GM12878 (cell line): ENCODE measurements around the gene SBNO1. TPM values are rescaled to one million over a fixed set of nuclear protein-coding genes. Genes with fewer than 3 reads are reported as not detected.
"Not testable (repeated sequence)": the region's sequence is repeated elsewhere in the genome, so short reads cannot be mapped to it uniquely, and the experiment has no call there.

ENCODE experiments used
- ATAC-seq: fragments of 200-7000 bp; cut with Tn5 transposase; 3 replicates; pipeline ENCODE4 v1.9.1; 2020; ENCODE audit warnings: mild to moderate bottlenecking, moderate library complexity
- BruUV-seq: library from RNA; stranded (reverse); fragments of 400-500 nt; replicated peaks from 2 replicates; lab custom pipeline; 2021; lab: Mats Ljungman, UMichigan
- CTCF ChIA-PET: fragments of 300-600 bp; sonication (Branson Sonifier 250); formaldehyde crosslinking; extraction: SDS; loops from one replicate; lab custom pipeline; 2021; ENCODE audit warnings: inconsistent platforms; lab: Yijun Ruan, JAX
- POLR2A ChIA-PET: fragments of 350-600 bp; formaldehyde crosslinking; extraction: SDS; loops from one replicate; lab custom pipeline; 2021; ENCODE audit warnings: inconsistent platforms; lab: Charles Lee
- RAD21 ChIA-PET: fragments of 300-600 bp; sonication (Branson Sonifier 250); formaldehyde crosslinking; loops from one replicate; lab custom pipeline; 2023; ENCODE audit warnings: antibody characterized with exemption; ENCODE audit not compliant: unreplicated experiment; lab: Charles Lee
- SMC1A ChIA-PET: fragments of 300-600 bp; sonication (Branson Sonifier 250); formaldehyde crosslinking; loops from one replicate; lab custom pipeline; 2023; ENCODE audit not compliant: unreplicated experiment, uncharacterized antibody; lab: Charles Lee
- DNase-seq: peaks from one replicate; pipeline ENCODE4 v3.0.0-alpha.2; 2011; ENCODE audit warnings: low read depth, low spot score
- FAIRE-seq: peaks from 3 replicates; lab custom pipeline; 2011; peaks lifted over from hg19 to GRCh38; lab: Jason Lieb, UNC
- H2AFZ ChIP-seq: 2 replicates; pipeline ENCODE4 v1.6.0; 2011; ENCODE audit warnings: low read depth, low read length, control low read depth; ENCODE audit not compliant: control insufficient read depth
- H3K27ac ChIP-seq: 2 replicates; pipeline ENCODE4 v1.5.1; 2011; ENCODE audit warnings: control low read depth; ENCODE audit not compliant: control insufficient read depth, insufficient read depth
- H3K27me3 ChIP-seq, 2 experiments: replicated peaks in 1 of 2; 2 replicates each; pipeline versions ENCODE4 v1.6.0 to v1.6.1; 2011; ENCODE audit warnings: low read length in 1 of 2; ENCODE audit not compliant: control insufficient read depth in 2 of 2, insufficient read depth in 2 of 2
- H3K36me3 ChIP-seq, 2 experiments: 2 replicates each; pipeline ENCODE4 v1.5.1; 2011; ENCODE audit warnings: low read length in 1 of 2; ENCODE audit not compliant: control insufficient read depth in 2 of 2, insufficient read depth in 2 of 2
- H3K4me1 ChIP-seq: 2 replicates; pipeline ENCODE4 v1.6.1; 2011; ENCODE audit warnings: mild to moderate bottlenecking, low read length, moderate library complexity, mixed read lengths; ENCODE audit not compliant: control insufficient read depth, insufficient read depth
- H3K4me2 ChIP-seq: 2 replicates; pipeline ENCODE4 v1.6.0; 2011; ENCODE audit warnings: control low read depth; ENCODE audit not compliant: control insufficient read depth, insufficient read depth
- H3K4me3 ChIP-seq: fragments of 200-600 bp; sonication (generic); 2 replicates; pipeline ENCODE4 v1.5.1; 2016
- H3K79me2 ChIP-seq: 2 replicates; pipeline ENCODE4 v1.6.0; 2011; ENCODE audit warnings: low read length; ENCODE audit not compliant: control insufficient read depth, insufficient read depth
- H3K9ac ChIP-seq: 2 replicates; pipeline ENCODE4 v1.8.0; 2011; ENCODE audit warnings: low read length, control low read depth, mixed read lengths; ENCODE audit not compliant: control insufficient read depth, insufficient read depth
- H3K9me3 ChIP-seq: replicated peaks from 3 replicates; pipeline ENCODE4 v1.5.1; 2011; ENCODE audit warnings: mild to moderate bottlenecking, low read length; ENCODE audit not compliant: control insufficient read depth, insufficient read depth
- H4K20me1 ChIP-seq: 2 replicates; pipeline ENCODE4 v1.6.0; 2011; ENCODE audit not compliant: control insufficient read depth, insufficient read depth
- SUPT20H ChIP-seq: IDR thresholded peaks from 2 replicates; pipeline ENCODE4 v1.6.1; 2011; ENCODE audit warnings: low read depth, mild to moderate bottlenecking, low read length, moderate library complexity, borderline replicate concordance; ENCODE audit not compliant: control insufficient read depth
- WGBS: methylation state at CpG from one replicate; pipeline ENCODE4 v1.1.6; 2016; ENCODE audit warnings: low lambda C conversion rate; ENCODE audit not compliant: insufficient replicate concordance, insufficient coverage; ENCODE audit errors: missing lambda C conversion rate; 5-methylcytosine and 5-hydroxymethylcytosine counted together
- in situ Hi-C: fragments of 300-500 bp; cut with MboI; formaldehyde crosslinking; loops from 9 replicates; pipeline ENCODE4 v1.14.3; 2018; ENCODE audit warnings: mixed read lengths
- intact Hi-C: fragments of 100-400 bp; cut with micrococcal nuclease; formaldehyde crosslinking; loops from one replicate; pipeline ENCODE4 v1.14.2; 2022; ENCODE audit not compliant: unreplicated experiment
- polyA plus RNA-seq, 11 experiments: library from polyadenylated mRNA; depleted of rRNA in 4 of 11; unstranded in 6 of 11; stranded (reverse) in 5 of 11; fragments of >200 nt; fragmentation: Nextera tagmentation in 4 of 11; fragmentation: Illumina TruSeq in 1 of 11; extraction: Ambion mirVana in 4 of 11; extraction: Trizol in 1 of 11; gene quantifications; 1 replicate in 1 of 11; 2 replicates in 10 of 11; pipeline versions ENCODE4 v1.2.1 to v1.2.3, GENCODE V29; 2011 to 2016; ENCODE audit warnings: inconsistent platforms in 2 of 11, missing spikeins in 2 of 11, low read depth in 1 of 11
- total RNA-seq, 4 experiments: library from RNA; depleted of rRNA in 3 of 4; stranded (reverse); fragments of >200 nt in 3 of 4; fragmentation: Illumina TruSeq in 1 of 4; extraction: Trizol in 1 of 4; gene quantifications; 2 replicates each; pipeline versions ENCODE4 v1.2.1 to v1.2.3, GENCODE V29; 2013 to 2021
- TF ChIP-seq, protein P1 (sequence below): fragments of 450-650 bp; conservative IDR thresholded peaks from 2 replicates; pipeline ENCODE4 v1.6.1; 2017; ENCODE audit warnings: mild to moderate bottlenecking, moderate library complexity

SBNO1 gene
- total and polyA plus RNA-seq, 10 of the 15 experiments (the other 5 are each of a cell fraction or from before 2014, with no cell fraction given) = 7.5 to 39.7 (median 20.9) TPM

DNA sequence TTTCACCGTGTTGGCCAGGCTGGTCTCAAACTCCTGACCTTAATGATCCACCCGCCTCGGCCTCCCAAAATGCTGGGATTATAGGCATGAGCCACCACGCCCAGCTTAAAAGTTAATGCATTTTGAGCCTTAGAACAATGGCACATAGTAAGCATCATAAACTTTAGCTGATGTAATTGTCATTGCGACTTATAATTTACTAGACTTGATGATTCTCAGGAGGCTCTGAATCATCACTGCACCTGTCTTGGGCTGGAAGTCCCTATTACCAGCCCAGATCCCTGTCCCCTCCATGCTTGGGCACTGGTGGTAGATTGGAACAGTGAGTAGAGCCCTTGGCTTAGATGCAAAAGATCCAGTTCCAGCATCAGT is 45.4 kb upstream of the SBNO1 start:
- Histone ChIP-seq H3K79me2 (no peaks in the 10 kb centered on the region), H3K4me1 (no peaks in the 10 kb centered on the region; the same call in 1 of the 2 replicates), H3K27me3 (no peaks in the 10 kb centered on the region), H3K9me3 (no peaks in the 10 kb centered on the region), H2AFZ (no peak overlapping the region), H3K36me3 (peaks cover 10 to 11% of the 10 kb centered on the region in 2 experiments; a peak in 3 of 4 replicates), H3K9ac (no peak overlapping the region), H3K4me2 (no peak overlapping the region), H3K4me3 (no peak overlapping the region), H4K20me1 (no peaks in the 10 kb centered on the region), H3K27ac (no peak overlapping the region)
- DNase-seq (no peak), FAIRE-seq (no peak), ATAC-seq (no peak)
- TF ChIP-seq SUPT20H = no peak
- TF ChIP-seq, protein P1, sequence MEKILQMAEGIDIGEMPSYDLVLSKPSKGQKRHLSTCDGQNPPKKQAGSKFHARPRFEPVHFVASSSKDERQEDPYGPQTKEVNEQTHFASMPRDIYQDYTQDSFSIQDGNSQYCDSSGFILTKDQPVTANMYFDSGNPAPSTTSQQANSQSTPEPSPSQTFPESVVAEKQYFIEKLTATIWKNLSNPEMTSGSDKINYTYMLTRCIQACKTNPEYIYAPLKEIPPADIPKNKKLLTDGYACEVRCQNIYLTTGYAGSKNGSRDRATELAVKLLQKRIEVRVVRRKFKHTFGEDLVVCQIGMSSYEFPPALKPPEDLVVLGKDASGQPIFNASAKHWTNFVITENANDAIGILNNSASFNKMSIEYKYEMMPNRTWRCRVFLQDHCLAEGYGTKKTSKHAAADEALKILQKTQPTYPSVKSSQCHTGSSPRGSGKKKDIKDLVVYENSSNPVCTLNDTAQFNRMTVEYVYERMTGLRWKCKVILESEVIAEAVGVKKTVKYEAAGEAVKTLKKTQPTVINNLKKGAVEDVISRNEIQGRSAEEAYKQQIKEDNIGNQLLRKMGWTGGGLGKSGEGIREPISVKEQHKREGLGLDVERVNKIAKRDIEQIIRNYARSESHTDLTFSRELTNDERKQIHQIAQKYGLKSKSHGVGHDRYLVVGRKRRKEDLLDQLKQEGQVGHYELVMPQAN = no peak
- ChIA-PET POLR2A (interaction anchor here (0.6 kb wide), 1 partner anchor 65 kb away, joined by 6 read pairs; no protein-coding TSS in a partner anchor), SMC1A (interaction anchor here (0.6 to 1.3 kb wide), 4 partner anchors 10 to 126 kb away, joined by 4 to 5 read pairs (median 4); partner anchors contain the start of gene KMT5A), CTCF (interaction anchor here (1.4 kb wide), 1 partner anchor 171 kb away, joined by 5 read pairs; no protein-coding TSS in a partner anchor), RAD21 (interaction anchor here (0.7 to 1.8 kb wide), 5 partner anchors 21 to 351 kb away, joined by 3 to 5 read pairs (median 3); no protein-coding TSS in a partner anchor)
- intact Hi-C loops = no loop called here
- WGBS = 96% methylated on average over 5 of the region's 5 CpGs
- BruUV-seq = TSS peak; percentile 23
- in situ Hi-C loops = no loop called here

DNA sequence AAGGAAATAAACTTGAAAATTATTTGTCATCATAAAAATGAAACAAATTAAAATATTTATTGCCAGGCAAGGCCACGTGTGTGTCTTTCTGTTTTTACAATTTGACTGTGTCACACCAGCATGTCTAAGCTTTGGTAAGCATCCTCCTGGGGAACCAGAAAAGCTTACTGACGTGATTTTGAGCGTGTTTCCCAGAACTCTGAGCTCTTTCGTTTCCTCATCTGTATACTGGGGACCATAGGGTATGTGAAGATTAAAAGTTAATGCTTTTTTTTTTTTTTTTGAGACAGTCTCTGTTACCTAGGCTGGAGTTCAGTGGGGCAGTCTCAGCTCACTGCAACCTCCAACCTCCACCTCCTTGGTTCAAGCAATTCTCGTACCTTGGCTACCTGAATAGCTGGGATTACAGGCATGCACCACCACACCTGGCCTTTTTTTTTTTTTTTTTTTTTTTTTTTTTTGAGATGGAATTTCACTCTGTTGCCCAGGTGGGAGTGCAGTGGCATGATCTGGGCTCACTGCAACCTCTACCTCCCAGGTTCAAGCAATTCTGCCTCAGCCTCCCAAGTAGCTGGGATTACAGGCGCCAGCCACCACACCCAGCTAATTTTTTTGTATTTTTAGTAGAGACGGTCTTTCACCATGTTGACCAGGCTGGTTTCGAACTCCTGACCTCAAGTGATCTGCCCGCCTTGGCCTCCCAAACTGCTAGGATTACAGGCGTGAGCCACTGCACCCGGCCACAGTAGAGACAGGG is 44.8 kb upstream of the SBNO1 start:
- CTCF ChIA-PET = interaction anchor here (1.4 kb wide), 1 partner anchor 172 kb away, joined by 5 read pairs; no protein-coding TSS in a partner anchor
- peak; percentile 56 for ATAC-seq
- H3K9ac ChIP-seq, H3K4me2 ChIP-seq, DNase-seq, H2AFZ ChIP-seq, FAIRE-seq, H3K79me2 ChIP-seq, H4K20me1 ChIP-seq, H3K27ac ChIP-seq, H3K4me3 ChIP-seq, in situ Hi-C loops, intact Hi-C loops, BruUV-seq, H3K27me3 ChIP-seq, H3K4me1 ChIP-seq, H3K9me3 ChIP-seq: not testable (repeated sequence)
- POLR2A ChIA-PET = interaction anchor here (0.6 to 1.0 kb wide), 2 partner anchors 14 to 66 kb away, joined by 4 to 6 read pairs; no protein-coding TSS in a partner anchor
- RAD21 ChIA-PET = interaction anchor here (0.7 to 1.8 kb wide), 4 partner anchors 26 to 352 kb away, joined by 3 to 5 read pairs (median 3); no protein-coding TSS in a partner anchor
- H3K36me3 ChIP-seq = peaks cover 9 to 11% of the 10 kb centered on the region in 2 experiments; a peak in 3 of 4 replicates
- SMC1A ChIA-PET = interaction anchor here (0.6 to 1.3 kb wide), 4 partner anchors 18 to 60 kb away, joined by 3 to 4 read pairs (median 4); no protein-coding TSS in a partner anchor
- WGBS = 86% methylated on average over 11 of the region's 11 CpGs

DNA sequence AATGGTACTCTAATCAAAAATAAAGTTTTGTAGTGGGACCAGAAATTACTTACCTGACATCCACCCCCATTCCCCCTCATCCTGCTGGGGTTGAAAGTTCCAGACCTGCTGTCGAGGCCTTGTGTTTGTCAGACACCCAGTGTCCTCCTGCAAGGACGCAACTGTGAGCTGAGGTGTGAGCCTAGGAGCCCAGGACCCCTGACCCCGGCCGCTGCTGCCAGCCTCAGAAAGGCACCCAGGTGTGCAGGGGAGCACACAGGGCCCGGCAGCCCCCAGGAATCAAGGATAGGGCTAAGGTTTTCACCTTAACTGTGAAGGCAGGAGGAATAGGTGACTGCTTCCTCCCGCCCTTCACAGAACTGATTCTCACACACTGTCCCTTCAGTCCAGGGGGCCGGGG is 44.0 kb upstream of the SBNO1 start:
- H3K36me3 ChIP-seq = peaks cover 16% of the 10 kb centered on the region in 2 experiments; a peak in 3 of 4 replicates
- H3K27me3 ChIP-seq, H3K79me2 ChIP-seq, H4K20me1 ChIP-seq, H3K4me2 ChIP-seq, H3K9ac ChIP-seq, H3K4me1 ChIP-seq, FAIRE-seq, in situ Hi-C loops, intact Hi-C loops, ATAC-seq, DNase-seq, H3K27ac ChIP-seq, H3K9me3 ChIP-seq, H3K4me3 ChIP-seq, CTCF ChIA-PET, H2AFZ ChIP-seq, BruUV-seq: not testable (repeated sequence)
- SMC1A ChIA-PET = interaction anchor here (0.6 to 1.3 kb wide), 3 partner anchors 19 to 61 kb away, joined by 3 to 4 read pairs (median 4); no protein-coding TSS in a partner anchor
- POLR2A ChIA-PET = interaction anchor here (1.0 kb wide), 1 partner anchor 15 kb away, joined by 4 read pairs; no protein-coding TSS in a partner anchor
- RAD21 ChIA-PET = interaction anchor here (0.7 kb wide), 1 partner anchor 27 kb away, joined by 3 read pairs; no protein-coding TSS in a partner anchor
- 86% methylated on average over 7 of the region's 7 CpGs for WGBS
